B cell (primary cell): ENCODE results near the gene RABGAP1L. TPM values are rescaled to one million over a fixed set of nuclear protein-coding genes. Genes with fewer than 3 reads are reported as not detected.

Source experiments
- ATAC-seq: fragments of 200-7000 bp; cut with Tn5 transposase; one replicate; pipeline ENCODE4 v1.10.0; 2021; ENCODE audit warnings: low read depth, mild to moderate bottlenecking, moderate number of reproducible peaks, moderate library complexity
- CTCF ChIA-PET: fragments of 350-600 bp; sonication (Branson Sonifier 250); formaldehyde crosslinking; loops from one replicate; lab custom pipeline; 2021; ENCODE audit warnings: antibody characterized with exemption, inconsistent platforms; lab: Charles Lee
- POLR2A ChIA-PET: fragments of 350-600 bp; sonication (Branson Sonifier 250); formaldehyde crosslinking; loops from one replicate; lab custom pipeline; 2021; ENCODE audit warnings: antibody characterized with exemption; lab: Charles Lee
- DNase-seq: peaks from one replicate; pipeline ENCODE4 v3.0.0; 2013
- H2AFZ ChIP-seq: 2 replicates; pipeline ENCODE4 v1.6.1; 2012; ENCODE audit warnings: mild to moderate bottlenecking, low read depth, low read length; ENCODE audit not compliant: insufficient read depth, poor library complexity, severe bottlenecking
- H3K27ac ChIP-seq, 2 donors: 1 replicate in 1 of 2; 2 replicates in 1 of 2; pipeline ENCODE4 v1.5.1; 2012 to 2013; ENCODE audit warnings: low read length in 2 of 2, mild to moderate bottlenecking in 2 of 2, moderate library complexity in 1 of 2
- H3K27me3 ChIP-seq, 4 experiments: fragments of 200-600 bp in 1 of 4; sonication (generic) in 1 of 4; replicated peaks in 1 of 4; 1 replicate in 2 of 4; 2 replicates in 2 of 4; pipeline versions ENCODE4 v1.6.1 to v1.7.0; 2013 to 2016; ENCODE audit warnings: low read length in 3 of 4, mild to moderate bottlenecking in 2 of 4, mixed read lengths in 1 of 4, moderate library complexity in 1 of 4; ENCODE audit not compliant: insufficient read depth in 4 of 4, control insufficient read depth in 3 of 4; ENCODE audit errors: control extremely low read depth in 1 of 4
- H3K36me3 ChIP-seq, 2 experiments: replicated peaks in 1 of 2; 1 replicate in 1 of 2; 2 replicates in 1 of 2; pipeline versions ENCODE4 v1.6.1 to v1.7.1; 2013; ENCODE audit warnings: low read length in 1 of 2; ENCODE audit not compliant: insufficient read depth in 2 of 2, control insufficient read depth in 1 of 2; ENCODE audit errors: control extremely low read depth in 1 of 2, extremely low read depth in 1 of 2
- H3K4me1 ChIP-seq, 2 donors: fragments of 200-600 bp in 1 of 2; sonication (generic) in 1 of 2; 1 replicate in 1 of 2; 2 replicates in 1 of 2; pipeline versions ENCODE4 v1.5.1 to v1.6.1; 2013 to 2017; ENCODE audit warnings: low read length in 2 of 2; ENCODE audit not compliant: control insufficient read depth in 2 of 2, insufficient read depth in 2 of 2
- H3K4me2 ChIP-seq: replicated peaks from 2 replicates; pipeline ENCODE3; 2012; ENCODE audit warnings: mild to moderate bottlenecking, low read depth, low read length; ENCODE audit not compliant: poor library complexity, severe bottlenecking
- H3K4me3 ChIP-seq, 5 experiments: fragments of 200-600 bp in 1 of 5; sonication (generic) in 1 of 5; 1 replicate in 3 of 5; 2 replicates in 2 of 5; pipeline versions ENCODE4 v1.5.1 to v1.7.0; 2011 to 2016; ENCODE audit warnings: low read length in 4 of 5, mild to moderate bottlenecking in 4 of 5, low read depth in 2 of 5, control low read depth in 1 of 5, moderate library complexity in 1 of 5; ENCODE audit not compliant: insufficient read depth in 1 of 5; ENCODE audit errors: control extremely low read depth in 1 of 5, extremely low read depth in 1 of 5
- H3K79me2 ChIP-seq: fragments of 200-600 bp; sonication (generic); one replicate; pipeline ENCODE4 v1.6.0; 2016; ENCODE audit warnings: low read length; ENCODE audit not compliant: control insufficient read depth, insufficient read depth
- H3K9ac ChIP-seq: fragments of 200-600 bp; sonication (generic); 2 replicates; pipeline ENCODE4 v1.6.1; 2017; ENCODE audit warnings: mild to moderate bottlenecking, low read length, moderate library complexity
- H3K9me3 ChIP-seq, 3 donors: one replicate each; pipeline versions ENCODE4 v1.6.1 to v1.7.1; 2013; ENCODE audit warnings: low read length in 2 of 3; ENCODE audit not compliant: control insufficient read depth in 2 of 3, insufficient read depth in 1 of 3; ENCODE audit errors: control extremely low read depth in 1 of 3
- H4K20me1 ChIP-seq: 2 replicates; pipeline ENCODE4 v1.6.0; 2012; ENCODE audit warnings: mild to moderate bottlenecking, low read length; ENCODE audit not compliant: insufficient read depth, control insufficient read depth, poor library complexity, severe bottlenecking
- H3K27ac Mint-ChIP-seq: one replicate; pipeline ENCODE4 v1.8.0; 2021; ENCODE audit warnings: mixed read lengths
- H3K27me3 Mint-ChIP-seq: one replicate; pipeline ENCODE4 v1.8.0; 2021; ENCODE audit warnings: mixed read lengths
- H3K4me1 Mint-ChIP-seq: one replicate; pipeline ENCODE4 v1.8.0; 2021; ENCODE audit warnings: mixed read lengths
- H3K4me3 Mint-ChIP-seq: one replicate; pipeline ENCODE4 v1.8.0; 2021; ENCODE audit warnings: mixed read lengths
- H3K9me3 Mint-ChIP-seq: one replicate; pipeline ENCODE4 v1.8.0; 2022; ENCODE audit warnings: mixed read lengths; ENCODE audit not compliant: insufficient read depth
- EZH2 ChIP-seq: IDR thresholded peaks from 2 replicates; pipeline ENCODE4 v1.6.1; 2012; ENCODE audit warnings: borderline replicate concordance, low read depth, mild to moderate bottlenecking, moderate library complexity, low read length; ENCODE audit not compliant: insufficient read depth, poor library complexity, severe bottlenecking
- WGBS: methylation state at CpG from one replicate; pipeline ENCODE4 v1.1.5; 2013; ENCODE audit warnings: missing lambda C conversion rate; ENCODE audit not compliant: insufficient coverage; 5-methylcytosine and 5-hydroxymethylcytosine counted together
- intact Hi-C: fragments of 100-400 bp; cut with micrococcal nuclease; formaldehyde crosslinking; loops from one replicate; pipeline ENCODE4 v1.10.0; 2022
- polyA plus RNA-seq: library from polyadenylated mRNA; depleted of rRNA; stranded (reverse); fragments of >200 nt; gene quantifications from 2 replicates; pipeline ENCODE4 v1.2.3, GENCODE V29; 2012
- total RNA-seq, 2 donors: library from RNA; stranded (reverse); fragments of 120-200 nt in 1 of 2; gene quantifications; 1 replicate in 1 of 2; 2 replicates in 1 of 2; pipeline versions ENCODE4 v1.2.3 to v1.2.4, GENCODE V29; 2013 to 2022
- TF ChIP-seq, protein P1 (sequence below): fragments of 200-600 bp; IDR thresholded peaks from one replicate; pipeline ENCODE4 v1.8.0; 2022; ENCODE audit warnings: antibody characterized with exemption, mild to moderate bottlenecking

RABGAP1L gene
- total and polyA plus RNA-seq, 2 donors (not counting 1 experiment from before 2014, with no cell fraction given): 34.9 to 159 TPM

- no peaks in the 10 kb centered on the region for H3K27me3 Mint-ChIP-seq
- Histone ChIP-seq H3K4me1 (no peaks in the 10 kb centered on the region), H3K4me3 (no peak overlapping the region), H3K27me3 (no peaks in the 10 kb centered on the region), H4K20me1 (no peaks in the 10 kb centered on the region), H3K4me2 (no peak overlapping the region), H3K9me3 (peaks cover 0 to 5% (median 0%) of the 10 kb centered on the region in 3 donors), H3K9ac (no peak overlapping the region), H2AFZ (no peak overlapping the region), H3K36me3 (no peaks in the 10 kb centered on the region), H3K27ac (no peak overlapping the region), H3K79me2 (no peaks in the 10 kb centered on the region)
- ATAC-seq: no peak
- CTCF ChIA-PET: no interaction called here
- H3K4me1 Mint-ChIP-seq: no peaks in the 10 kb centered on the region
- TF ChIP-seq, protein P1, sequence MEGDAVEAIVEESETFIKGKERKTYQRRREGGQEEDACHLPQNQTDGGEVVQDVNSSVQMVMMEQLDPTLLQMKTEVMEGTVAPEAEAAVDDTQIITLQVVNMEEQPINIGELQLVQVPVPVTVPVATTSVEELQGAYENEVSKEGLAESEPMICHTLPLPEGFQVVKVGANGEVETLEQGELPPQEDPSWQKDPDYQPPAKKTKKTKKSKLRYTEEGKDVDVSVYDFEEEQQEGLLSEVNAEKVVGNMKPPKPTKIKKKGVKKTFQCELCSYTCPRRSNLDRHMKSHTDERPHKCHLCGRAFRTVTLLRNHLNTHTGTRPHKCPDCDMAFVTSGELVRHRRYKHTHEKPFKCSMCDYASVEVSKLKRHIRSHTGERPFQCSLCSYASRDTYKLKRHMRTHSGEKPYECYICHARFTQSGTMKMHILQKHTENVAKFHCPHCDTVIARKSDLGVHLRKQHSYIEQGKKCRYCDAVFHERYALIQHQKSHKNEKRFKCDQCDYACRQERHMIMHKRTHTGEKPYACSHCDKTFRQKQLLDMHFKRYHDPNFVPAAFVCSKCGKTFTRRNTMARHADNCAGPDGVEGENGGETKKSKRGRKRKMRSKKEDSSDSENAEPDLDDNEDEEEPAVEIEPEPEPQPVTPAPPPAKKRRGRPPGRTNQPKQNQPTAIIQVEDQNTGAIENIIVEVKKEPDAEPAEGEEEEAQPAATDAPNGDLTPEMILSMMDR: no peak
- no peak for TF ChIP-seq EZH2
- no peak for DNase-seq
- H3K27ac Mint-ChIP-seq: no peak overlapping the region
- no peaks in the 10 kb centered on the region for H3K9me3 Mint-ChIP-seq
- POLR2A ChIA-PET: no interaction called here
- intact Hi-C loops: no loop called here
- 100% methylated on average over 1 of the region's 6 CpGs for WGBS
- H3K4me3 Mint-ChIP-seq: no peak overlapping the region
Measured at GRCh38 chr1:174626031-174627025, 467.0 kb downstream of the RABGAP1L start.

DNA sequence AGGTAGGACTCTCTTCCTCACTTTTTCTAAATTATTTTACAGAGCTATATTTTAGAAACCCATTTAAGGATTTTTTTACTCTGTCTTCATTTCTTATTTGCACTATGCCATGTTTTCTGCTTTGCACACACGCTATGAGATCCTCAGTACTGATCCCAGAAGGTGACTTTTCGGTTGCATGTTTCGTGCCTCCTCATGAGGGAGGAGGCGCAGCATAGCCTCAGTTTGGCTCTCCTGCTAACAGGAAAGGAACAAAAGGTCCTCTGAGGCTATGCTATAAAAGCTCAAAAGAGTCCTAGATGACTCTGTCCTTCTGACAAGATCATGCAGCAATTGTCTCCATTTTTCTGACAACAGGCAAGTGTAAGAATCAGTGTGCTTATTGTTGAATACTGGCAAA is 478.2 kb downstream of the RABGAP1L start:
- Mint-ChIP-seq H3K27me3 (no peaks in the 10 kb centered on the region), H3K27ac (no peak overlapping the region), H3K4me3 (no peak overlapping the region), H3K9me3 (no peaks in the 10 kb centered on the region), H3K4me1 (no peaks in the 10 kb centered on the region)
- ATAC-seq (no peak), DNase-seq (no peak)
- intact Hi-C loops: no loop called here
- Histone ChIP-seq H4K20me1 (no peaks in the 10 kb centered on the region), H3K9me3 (peaks cover 0 to 2% (median 0%) of the 10 kb centered on the region in 3 donors), H3K9ac (no peak overlapping the region), H3K79me2 (no peaks in the 10 kb centered on the region), H3K27me3 (no peaks in the 10 kb centered on the region), H3K27ac (no peak overlapping the region), H3K4me1 (no peaks in the 10 kb centered on the region), H3K4me2 (no peak overlapping the region), H3K4me3 (no peak overlapping the region), H2AFZ (no peak overlapping the region), H3K36me3 (peaks cover 4 to 11% of the 10 kb centered on the region in 2 experiments)
- WGBS: 100% methylated on average over 4 of the region's 4 CpGs
- ChIA-PET POLR2A (no interaction called here), CTCF (no interaction called here)
- TF ChIP-seq EZH2: no peak
- TF ChIP-seq, protein P1: no peak
